HG03520 (cell line): Measurements from ENCODE around the gene MGLL.

Experiments used
- ATAC-seq: cut with Tn5 transposase; IDR thresholded peaks from one replicate; pipeline ENCODE4 v1.9.1; 2021; ENCODE audit warnings: mild to moderate bottlenecking, moderate library complexity; ENCODE audit not compliant: unreplicated experiment

MGLL gene

DNA sequence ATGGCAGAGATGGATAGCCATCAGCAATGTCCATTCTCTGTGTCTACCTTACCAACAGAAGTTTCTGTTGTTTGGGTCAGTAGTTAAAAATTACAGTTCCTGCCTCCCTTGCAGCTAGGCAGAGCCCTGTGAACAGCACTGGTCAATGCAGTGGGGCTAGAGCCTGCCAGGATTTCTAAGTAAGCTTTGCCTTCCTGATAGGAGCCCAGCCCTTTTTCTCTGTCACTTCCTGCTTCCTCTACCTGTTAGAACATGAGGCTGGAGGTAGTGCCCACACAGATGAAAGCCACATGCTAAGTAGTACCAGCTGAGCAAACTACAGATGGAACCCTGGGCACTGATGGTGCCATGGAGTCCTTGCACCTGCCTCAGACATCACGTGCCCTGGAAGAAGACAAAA lies 45.0 kb downstream of the MGLL start:
- ATAC-seq, result no peak

DNA sequence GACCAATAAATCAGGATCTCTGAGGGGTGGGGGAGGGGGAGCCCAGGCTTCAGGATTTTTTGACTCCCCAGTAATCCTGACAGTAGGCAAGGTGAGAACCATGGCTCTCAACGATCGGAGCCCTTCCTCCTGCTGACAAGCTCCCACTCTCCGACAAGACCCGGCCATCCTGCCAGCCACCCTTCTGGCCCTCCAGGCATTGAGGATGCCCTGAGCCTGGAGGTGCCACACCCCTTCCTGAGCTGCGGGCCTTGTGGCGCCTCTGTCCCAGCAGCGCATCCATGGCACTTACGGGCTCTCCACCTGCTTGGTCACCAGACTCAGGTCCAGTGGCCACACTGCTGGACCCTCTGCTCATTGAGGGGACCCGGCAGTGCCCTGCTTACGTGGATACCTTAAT lies 46.0 kb downstream of the MGLL start:
- no peak for ATAC-seq

DNA sequence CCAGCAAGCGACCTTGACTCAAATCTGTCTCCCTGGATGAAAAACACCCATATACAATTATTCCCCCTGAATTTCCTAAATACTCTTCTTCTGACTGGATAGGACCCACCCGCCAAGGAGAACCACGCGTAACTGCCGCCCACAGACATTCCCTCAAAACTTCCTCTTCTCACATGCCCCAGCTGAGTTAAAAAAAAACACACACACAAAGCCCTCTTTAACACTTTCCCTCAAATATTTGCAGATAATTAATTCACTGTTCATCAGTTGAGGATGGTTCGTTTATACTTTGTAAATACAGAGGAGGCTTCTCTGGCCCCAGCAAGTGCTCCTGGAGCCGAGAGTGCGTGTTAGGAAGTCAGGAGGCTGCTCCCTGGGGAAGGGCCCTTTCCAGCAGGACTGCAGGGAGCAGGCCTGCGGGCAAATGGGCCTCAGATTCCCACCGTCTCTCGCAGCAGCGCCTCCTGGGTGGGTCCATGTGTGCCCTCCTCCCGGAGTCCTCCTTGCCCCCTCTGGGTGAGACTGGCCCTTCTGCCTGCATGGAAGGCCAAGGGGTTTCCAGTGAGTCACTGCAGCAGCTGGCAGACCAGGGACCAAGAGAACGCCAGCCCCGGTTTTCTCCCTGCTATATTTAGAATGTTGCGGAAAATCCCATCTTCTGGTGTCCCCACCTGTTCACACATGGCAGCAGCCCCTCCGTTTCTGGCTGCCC lies 46.8 kb downstream of the MGLL start:
- ATAC-seq, result no peak

DNA sequence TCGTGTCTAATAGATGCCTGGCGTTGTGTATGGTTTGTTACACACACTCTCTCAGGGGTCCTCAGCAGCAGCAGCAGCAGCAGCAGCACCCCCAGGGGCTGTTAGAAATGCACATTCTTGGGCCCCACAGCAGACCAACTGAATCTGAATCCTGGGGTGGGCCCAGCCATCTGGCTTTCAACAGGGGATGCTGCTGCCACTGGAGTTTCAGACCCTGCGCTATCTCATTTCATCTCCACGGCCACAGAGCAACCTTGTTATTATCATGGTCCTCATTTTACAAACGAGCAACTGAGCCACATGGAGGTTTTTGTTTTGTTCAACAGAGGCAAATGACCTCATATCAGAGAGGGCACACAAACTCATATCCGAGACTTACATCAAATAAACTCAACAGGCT lies 47.7 kb downstream of the MGLL start:
- ATAC-seq, result no peak

DNA sequence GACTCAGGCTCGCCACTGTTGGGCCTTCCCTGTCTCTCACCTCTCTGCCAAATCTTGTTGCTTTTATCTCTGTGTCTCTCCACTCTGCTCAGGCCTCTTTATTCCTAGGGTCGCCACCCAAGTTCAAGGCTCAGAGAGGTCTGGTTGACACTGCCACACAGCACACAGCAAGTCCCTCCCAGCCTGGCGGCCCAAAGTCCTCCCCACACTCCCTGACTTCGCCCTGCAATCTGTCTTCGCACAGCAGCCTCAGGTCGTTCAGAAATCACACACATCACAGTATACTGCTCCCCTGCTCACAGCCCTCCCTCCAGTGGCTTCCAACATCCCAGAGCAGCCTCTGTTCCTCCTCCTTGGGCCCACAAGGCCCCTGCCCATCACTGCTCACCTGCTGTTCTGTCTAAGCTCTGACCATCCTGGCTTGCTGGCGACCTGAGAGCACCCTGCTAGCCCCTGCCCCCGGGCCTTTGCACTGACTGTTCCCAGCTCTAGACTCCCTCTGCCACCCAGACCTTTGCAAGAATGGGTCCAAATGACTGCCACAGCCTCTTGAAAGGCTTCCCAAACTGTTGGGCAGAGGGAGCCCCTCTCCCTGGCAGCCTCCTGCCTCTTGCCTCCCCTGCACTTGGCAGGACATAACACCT lies 48.4 kb downstream of the MGLL start:
- ATAC-seq, result no peak

DNA sequence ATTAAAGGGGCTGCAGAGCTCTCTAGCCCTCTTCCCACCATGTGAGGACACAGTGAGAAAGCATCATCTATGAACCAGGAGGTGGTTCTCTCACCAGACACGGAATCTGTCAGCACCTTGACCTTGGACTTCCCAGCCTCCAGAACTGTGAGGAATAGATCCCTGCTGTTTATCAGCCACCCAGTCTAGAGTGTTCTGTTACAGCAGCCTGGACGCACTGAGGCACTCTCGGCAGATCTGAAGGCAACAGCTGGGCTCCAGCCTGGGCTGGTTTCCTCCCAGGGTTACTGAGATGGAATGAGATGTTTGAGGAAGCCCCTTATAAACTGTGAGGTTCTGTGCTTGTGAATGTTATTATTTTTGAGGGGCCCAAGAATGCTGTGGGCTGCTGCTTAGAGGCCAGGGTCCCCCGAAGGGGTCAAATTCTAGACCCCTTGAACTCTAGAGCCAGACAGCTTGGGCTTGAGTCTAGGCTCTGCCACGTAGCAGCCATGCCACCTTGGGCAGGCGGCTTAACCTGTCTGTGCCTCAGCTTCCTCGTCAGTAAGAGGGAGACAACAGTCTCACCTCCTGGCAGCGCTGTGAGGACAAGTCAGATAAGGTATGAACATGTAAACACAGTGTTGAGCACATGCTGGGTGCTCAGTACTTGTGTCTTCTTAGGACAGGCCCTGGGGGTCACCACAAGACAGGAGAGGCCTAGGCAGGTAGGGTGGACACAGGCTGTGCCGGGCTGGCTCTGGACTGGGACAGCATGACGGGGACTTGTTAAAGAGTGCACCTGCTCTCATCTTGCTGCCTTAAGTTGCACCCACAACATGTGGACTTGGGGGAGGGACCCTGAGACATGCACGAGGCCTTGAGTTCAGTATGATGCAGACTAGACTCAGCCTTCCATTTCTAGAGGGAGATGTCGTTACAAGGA lies 49.2 kb downstream of the MGLL start:
- ATAC-seq, result no peak

DNA sequence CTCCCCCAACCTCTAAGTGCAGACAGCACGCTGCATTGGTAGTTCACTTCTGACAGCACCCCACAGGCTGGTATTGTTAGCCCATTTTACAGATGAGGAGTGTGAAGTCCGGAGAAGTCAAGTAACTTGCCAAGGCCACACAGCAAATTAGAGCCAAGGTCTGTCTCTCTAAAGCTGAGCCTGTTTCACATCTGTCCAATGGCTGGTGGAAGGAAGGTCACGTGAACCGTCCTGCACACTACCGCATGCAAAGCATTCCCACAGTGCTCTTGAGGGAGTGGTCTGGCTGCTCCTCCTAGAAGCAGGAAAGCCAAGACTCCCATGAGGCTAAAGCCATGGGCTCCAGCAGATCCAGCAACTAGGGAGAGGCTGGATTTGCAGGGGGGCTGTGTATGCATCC lies 50.0 kb downstream of the MGLL start:
- no peak for ATAC-seq

DNA sequence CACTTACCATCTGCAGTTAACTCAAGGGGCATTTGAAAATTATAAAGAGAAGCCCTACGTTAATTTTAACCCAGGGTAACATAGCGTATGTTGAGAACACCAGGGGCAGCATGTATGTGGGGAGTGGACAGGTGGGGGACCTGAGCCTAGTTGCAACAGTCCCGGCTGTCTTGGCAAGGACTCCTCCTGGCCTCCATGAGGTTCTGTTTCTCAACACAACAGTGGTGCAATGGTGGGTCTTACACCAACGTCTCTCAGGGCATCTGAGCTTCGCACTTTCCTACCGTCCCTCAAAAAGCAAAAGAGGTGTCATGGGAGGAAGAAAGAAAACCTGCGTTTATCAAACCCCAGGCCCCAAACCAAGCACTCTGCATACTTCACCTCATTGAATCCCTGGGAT lies 50.6 kb downstream of the MGLL start:
- no peak for ATAC-seq

DNA sequence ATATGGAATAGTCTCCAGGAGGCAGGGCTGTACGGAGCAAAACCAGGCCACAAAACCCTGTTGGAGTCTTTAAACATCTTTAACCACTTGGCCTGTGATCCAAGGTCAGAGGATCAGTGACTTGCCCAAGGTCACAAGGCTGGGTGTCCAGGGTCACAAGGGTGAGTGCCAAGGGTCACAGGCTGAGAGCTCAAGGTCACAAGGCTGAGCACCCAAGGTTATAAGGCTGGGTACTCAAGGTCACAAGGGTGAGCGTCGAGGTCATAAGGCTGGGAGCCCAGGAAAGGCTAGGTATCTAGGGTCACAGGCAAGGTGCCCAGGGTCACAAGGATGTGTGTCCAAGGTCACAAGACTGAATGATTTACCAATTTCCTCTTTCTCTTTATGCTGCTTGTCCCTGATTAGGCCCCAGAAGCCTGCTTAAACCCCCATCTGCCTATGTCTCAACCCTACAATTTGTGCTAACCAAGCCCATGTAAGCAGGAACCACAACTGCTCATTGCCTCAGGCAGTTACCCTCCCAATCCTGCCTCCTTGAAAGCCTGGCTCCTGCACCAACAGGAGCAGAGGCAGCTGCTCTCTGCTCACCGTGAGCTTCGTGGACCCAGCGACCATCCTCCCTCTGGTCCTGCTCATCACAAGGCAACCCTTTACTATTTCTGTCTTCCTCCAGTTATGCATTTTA lies 51.5 kb downstream of the MGLL start:
- no peak for ATAC-seq

DNA sequence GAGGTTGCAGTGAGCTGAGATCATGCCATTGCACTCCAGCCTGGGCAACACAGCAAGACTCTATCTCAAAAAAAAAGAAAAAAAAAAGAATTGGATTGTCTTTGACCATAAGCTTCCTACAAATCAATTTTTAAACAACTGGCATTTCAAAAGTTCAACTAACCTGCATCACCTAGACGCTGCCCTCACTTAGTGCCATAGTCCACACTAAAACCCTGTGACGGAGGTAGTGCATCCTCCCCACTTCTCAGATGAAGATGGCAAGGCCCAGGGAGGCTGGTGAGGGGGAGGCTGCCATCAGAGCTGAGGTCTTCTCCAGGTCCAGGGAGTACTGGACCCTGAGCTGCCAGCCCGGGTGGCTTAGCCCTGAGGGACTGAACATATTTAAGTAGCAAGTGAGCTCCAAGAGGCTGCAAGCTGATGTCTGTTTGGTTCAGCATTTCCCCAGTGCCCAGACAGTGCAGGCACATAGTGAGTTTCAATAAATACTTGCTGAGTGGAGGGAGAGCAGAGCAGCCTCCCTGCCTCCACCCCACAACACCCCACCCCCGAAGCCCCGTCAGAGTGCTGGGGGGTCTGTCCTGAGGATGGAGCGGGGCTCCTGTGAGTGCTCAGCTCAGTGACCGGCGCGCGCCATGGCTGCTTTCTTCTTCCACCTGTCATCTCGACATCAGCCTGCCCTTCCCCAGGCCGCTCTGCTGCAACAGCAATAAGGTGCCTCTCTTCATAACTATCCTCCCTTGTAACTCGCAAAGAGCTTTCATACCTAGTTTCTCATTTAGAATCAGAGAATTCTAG lies 52.8 kb downstream of the MGLL start:
- ATAC-seq, result no peak

DNA sequence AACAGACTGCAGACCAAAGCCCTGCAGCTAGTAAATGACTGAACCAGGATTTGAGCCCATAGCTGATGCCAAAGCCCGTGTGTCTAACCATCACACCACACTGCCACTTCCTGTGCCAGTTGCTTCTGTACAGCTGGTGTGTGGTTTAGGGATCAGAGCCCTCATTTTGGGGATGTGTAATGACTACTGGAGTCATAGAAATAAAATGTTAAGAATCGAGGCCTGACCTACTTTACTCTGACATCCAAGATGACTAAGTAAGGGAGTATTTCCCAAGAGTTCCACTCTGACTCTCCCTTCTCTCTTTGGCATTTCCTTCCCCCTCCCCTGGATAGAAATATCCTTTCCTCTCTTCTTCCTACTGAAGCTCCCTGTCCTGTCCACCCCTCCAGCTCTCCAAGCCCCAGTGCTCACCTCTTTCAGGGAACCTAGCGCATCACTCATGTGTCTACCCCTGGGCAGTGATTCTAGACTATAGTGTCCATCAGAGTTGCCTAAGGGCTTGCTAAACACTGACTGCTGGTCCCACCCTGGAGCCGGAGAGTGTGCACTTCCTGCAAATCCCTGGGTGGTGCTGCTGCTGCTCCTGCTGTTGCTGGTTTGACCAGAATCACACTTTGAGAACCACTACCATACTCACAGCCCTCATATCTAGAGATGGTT lies 53.8 kb downstream of the MGLL start:
- ATAC-seq, result no peak

DNA sequence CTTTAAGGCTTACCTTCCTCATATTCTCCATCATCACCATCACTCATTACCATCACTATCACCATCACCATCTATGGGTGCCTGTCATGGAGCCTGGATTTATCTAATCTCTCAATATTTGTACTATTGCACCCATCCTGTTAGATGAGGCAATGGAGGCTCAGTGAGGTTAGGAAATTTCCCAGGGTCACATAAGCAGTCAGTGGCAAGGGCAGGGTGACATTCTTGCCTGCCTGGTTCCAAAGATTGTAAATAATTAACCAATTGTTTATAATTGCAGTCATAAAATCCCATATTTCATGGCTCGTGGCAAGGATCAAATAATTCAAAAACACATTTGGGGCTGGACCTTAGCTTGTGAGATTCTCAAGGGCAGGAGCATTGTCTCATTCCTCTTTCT lies 55.2 kb downstream of the MGLL start:
- ATAC-seq, result no peak

DNA sequence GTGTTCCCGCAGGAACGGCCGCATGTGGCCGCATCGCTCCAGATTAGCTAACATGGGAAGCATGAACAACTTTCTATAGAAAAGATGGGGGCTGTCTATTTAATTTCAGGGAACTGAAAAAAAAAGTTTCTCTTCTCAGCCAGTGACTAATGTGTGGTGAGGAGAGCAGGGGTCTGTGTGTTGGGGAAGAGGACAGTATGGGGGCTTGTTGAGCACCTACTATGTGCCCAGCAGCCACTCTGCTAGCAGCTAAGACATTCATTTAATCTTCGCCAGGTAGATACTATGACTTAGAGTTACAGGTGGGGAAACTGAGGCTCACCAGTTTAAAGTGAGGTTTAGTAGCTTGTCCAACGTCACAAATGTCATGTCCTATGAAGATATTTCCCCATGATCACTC lies 56.6 kb downstream of the MGLL start:
- no peak for ATAC-seq

DNA sequence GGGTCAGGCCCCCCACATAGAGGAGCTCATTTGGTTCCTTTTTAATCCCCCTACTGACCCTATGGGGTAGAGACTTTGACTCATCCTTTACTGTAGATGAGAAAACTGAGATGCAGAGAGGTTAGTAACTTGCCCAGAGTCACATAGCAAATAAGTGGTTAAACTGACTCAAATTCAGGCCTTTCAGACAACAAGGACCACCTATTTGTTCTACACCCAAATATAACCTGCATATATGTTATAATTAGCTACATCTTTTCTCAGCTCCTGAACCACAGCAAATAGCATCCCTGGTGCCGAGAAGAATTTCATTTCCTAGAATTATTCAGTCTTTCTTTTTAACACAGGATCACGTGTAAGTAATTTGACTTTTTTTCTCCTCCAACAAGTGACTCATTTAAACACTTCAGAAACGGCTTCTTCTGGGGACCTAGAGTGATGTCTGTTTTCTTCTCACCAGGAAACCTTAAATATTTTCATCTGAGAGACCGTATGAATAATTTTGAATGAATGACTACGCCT lies 57.4 kb downstream of the MGLL start:
- ATAC-seq, result no peak

DNA sequence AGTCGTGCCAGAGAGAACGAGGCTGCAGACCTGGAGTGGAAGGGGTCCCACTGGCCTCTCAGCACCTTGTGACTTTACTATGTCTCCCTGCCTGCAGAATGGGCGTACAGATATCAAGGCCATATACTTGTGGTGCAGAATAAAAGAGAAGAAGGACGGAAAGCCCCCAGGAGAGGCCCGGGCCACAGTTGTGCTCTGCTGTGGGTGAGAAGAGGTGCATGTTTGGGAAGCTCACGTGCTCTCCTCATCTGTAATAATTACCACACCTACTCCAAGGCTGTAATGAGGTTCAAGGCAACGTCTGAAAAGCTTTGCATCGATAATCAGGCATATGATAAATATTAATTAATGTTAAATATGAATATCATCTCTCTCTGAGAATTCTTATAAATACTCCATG lies 58.0 kb downstream of the MGLL start:
- ATAC-seq, result no peak

DNA sequence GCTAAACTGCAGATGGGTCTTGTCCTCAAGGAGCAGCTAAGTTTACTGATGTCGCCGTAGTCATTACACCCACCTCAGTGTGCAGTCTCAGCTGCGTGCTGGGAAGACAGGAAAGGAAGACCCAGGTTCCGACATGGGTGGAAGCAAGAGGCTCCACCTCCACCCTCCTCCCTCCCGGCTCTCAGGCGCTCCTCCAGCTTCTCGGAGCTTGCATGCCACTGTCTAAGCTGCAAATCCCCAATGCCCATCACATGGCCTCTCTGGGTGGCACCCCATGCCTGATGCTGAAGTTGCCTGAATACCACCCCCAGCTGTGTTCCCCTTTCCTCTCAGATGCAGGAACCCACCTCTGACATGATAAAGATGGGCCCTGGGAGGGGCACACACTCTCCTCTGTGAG lies 58.5 kb downstream of the MGLL start:
- ATAC-seq, result no peak

DNA sequence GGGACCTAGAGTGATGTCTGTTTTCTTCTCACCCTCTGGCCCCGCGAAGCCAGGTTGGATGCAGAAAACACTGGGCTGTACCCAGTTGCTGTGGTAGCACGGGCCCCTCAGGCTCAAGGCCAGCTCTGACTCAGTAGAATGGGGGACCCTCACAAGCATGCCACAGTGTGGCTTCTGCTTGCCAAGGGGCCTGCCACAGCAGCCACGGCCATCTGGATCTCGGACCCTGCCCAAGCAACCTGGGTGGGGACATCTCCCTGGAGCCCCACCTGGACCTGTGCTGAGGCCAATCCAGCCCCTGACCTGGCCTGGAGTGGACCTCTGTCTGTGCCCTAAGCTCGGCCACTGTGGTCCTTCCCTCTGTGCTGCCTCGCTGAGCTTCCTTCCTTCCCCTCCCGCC lies 59.0 kb downstream of the MGLL start:
- ATAC-seq, result no peak

DNA sequence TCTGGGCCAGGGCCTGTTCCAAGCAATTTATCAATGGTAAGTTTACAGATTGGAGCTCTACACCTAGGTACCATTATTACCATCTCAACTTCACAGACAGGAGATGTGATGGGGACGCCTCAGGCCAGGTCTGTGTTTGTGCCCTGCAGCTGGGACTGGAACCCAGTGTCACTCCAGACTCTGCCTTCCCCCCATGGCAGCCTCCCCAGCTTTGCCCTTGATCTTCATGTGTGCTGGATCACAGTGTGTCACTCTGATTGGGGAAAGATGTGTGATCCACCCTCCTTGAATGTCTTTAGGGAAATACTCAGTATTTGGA lies 59.6 kb downstream of the MGLL start:
- no peak for ATAC-seq

DNA sequence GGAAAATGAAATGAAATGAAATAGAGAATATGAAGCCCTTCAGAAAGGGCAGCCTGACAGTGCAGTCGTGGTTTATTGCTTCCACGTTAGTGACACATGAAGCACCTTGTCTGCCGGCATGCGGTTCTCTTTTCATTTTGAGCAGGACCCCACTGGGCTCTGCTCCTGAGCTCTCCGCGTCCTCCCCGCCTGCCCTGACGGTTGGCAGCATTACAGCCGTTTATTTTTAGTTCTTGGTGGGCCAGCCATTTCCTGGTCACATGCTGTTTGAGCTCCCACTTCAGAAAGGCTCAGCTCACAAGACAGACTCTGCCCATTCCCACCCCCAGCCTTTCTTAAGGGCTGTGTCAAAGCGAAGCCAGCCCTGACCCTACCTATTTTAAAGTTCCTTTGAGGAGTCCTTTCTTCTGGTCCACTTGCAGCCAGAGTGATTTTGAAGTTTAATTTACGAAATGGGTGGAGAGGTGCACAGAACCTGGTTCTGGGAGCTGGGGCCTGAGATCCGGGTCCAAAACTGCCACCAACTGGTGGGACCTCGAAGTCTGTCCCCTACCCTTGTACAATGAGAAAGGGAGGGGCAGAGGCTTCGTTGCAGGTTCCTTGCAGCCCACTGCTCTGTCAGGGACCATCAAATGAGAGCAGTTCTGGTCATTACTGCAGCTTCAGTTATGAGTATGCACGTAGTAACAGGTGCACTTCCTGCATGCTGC lies 60.1 kb downstream of the MGLL start:
- ATAC-seq, result peak; percentile 72
